Left ventricle myocardium inferior (tissue), 1 donor: ENCODE data around the gene EBLN2. TPM values are rescaled to one million over a fixed set of nuclear protein-coding genes. Genes with fewer than 3 reads are reported as not detected.

Experiments
- DNase-seq: peaks from one replicate; pipeline ENCODE4 v3.0.0-alpha.2; 2020
- H3K27ac ChIP-seq: fragments of 200-600 bp; replicated peaks from 2 replicates; pipeline ENCODE4 v1.8.0; 2021
- H3K27me3 ChIP-seq: fragments of 200-600 bp; 2 replicates; pipeline ENCODE4 v1.8.0; 2021; ENCODE audit warnings: low read depth
- H3K36me3 ChIP-seq: fragments of 200-600 bp; 2 replicates; pipeline ENCODE4 v1.8.0; 2021
- H3K4me1 ChIP-seq: fragments of 200-600 bp; 2 replicates; pipeline ENCODE4 v1.8.0; 2021
- H3K4me3 ChIP-seq: fragments of 200-600 bp; 2 replicates; pipeline ENCODE4 v1.8.0; 2021; ENCODE audit warnings: mild to moderate bottlenecking, moderate library complexity
- H3K9me3 ChIP-seq: fragments of 200-600 bp; replicated peaks from 2 replicates; pipeline ENCODE4 v1.8.0; 2021
- CTCF ChIP-seq: fragments of 200-600 bp; IDR thresholded peaks from 2 replicates; pipeline ENCODE4 v1.8.0; 2021; ENCODE audit warnings: antibody characterized with exemption, mild to moderate bottlenecking, borderline replicate concordance
- intact Hi-C: fragments of 100-400 bp; cut with micrococcal nuclease; formaldehyde crosslinking; loops from one replicate; pipeline ENCODE4 v1.11.0; 2022
- total RNA-seq: library from RNA; stranded (reverse); fragmentation: NEBNext Ultra II Directional; extraction: Animal tissue kit (Norgen Biotek cat#: 25700); gene quantifications from one replicate; pipeline ENCODE4 v1.2.1, GENCODE V29; 2021
- donor health status: DM: no; HTN: yes; CAD: no; lungs with severe emphysema.

EBLN2 gene
- total RNA-seq, 1 donor from 2014 or later: 0.99 TPM

GRCh38 chr3:73110530-73110929 is 49.1 kb downstream of the EBLN2 start:
- no peak overlapping the region for H3K4me3 ChIP-seq
- no peak for TF ChIP-seq CTCF
- H3K4me1 ChIP-seq: no peaks in the 10 kb centered on the region
- no peaks in the 10 kb centered on the region for H3K36me3 ChIP-seq
- DNase-seq: no peak
- H3K27ac ChIP-seq: no peak overlapping the region
- H3K9me3 ChIP-seq: no peaks in the 10 kb centered on the region
- intact Hi-C loops: no loop called here
- H3K27me3 ChIP-seq: no peaks in the 10 kb centered on the region

Other genes with a start within 250 kb of the EBLN2 start
- gene SHQ1, start 213.2 kb upstream of the EBLN2 start, total RNA-seq: 18.8 TPM
- gene GXYLT2, start 173.6 kb upstream of the EBLN2 start, total RNA-seq: 16.2 TPM
- gene PPP4R2, start 64.8 kb upstream of the EBLN2 start, total RNA-seq: 55.5 TPM